NCI-H510A treated with DMSO at 0.1 percent for 48 hours (cell line): ENCODE results near the gene KIAA1217.

Experiments
- DNase-seq: peaks from one replicate; lab custom pipeline; 2025; lab: John Stamatoyannopoulos, UW

Gene KIAA1217

GRCh38 chr10:24370877-24371276, 161.9 kb downstream of the KIAA1217 start:
- DNase-seq: no peak

- DNase-seq: no peak
Observed at GRCh38 chr10:24371396-24371795, 162.5 kb downstream of the KIAA1217 start.

GRCh38 chr10:24374134-24374915, 165.4 kb downstream of the KIAA1217 start:
- no peak for DNase-seq

DNA sequence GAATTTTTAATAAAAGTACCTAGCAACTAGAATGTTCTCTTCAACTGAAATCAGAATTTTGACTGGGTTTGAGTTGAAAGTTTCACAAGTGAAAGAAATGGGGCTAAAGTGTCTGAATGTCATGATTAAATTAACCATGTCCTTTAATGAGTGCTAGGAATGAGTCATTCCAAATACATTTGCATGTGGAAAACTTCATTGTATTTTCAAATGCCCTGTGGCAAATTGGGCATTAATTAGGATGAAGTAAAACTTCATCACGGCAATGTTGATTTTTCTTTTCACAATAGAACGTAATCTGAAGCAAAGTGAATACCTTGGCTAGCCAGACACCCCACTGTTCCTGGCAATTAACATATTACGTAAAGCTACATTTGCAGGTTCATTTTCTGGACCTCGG, 166.6 kb downstream of the KIAA1217 start:
- DNase-seq: no peak

DNA sequence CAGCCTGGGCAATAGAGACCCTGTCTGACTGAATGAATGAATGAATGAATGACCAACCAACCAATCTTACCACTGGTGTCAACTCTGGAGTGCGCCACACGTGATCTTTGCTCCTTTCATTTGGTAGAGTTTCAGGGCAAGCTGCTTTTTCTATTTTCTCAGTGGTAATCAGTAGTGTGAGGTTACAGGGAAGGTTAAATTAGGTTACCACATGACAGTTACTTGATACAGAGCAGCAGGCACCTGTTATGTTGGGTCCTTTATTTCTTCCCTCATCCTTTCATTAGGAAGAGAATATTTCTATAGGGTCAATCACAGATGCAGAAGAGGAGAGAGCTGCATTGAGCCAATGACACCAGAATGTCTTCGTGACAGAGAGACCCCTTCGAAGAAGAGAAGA, 167.8 kb downstream of the KIAA1217 start:
- no peak for DNase-seq

- DNase-seq: no peak
Observed at GRCh38 chr10:24378126-24378920, 169.4 kb downstream of the KIAA1217 start.

DNA sequence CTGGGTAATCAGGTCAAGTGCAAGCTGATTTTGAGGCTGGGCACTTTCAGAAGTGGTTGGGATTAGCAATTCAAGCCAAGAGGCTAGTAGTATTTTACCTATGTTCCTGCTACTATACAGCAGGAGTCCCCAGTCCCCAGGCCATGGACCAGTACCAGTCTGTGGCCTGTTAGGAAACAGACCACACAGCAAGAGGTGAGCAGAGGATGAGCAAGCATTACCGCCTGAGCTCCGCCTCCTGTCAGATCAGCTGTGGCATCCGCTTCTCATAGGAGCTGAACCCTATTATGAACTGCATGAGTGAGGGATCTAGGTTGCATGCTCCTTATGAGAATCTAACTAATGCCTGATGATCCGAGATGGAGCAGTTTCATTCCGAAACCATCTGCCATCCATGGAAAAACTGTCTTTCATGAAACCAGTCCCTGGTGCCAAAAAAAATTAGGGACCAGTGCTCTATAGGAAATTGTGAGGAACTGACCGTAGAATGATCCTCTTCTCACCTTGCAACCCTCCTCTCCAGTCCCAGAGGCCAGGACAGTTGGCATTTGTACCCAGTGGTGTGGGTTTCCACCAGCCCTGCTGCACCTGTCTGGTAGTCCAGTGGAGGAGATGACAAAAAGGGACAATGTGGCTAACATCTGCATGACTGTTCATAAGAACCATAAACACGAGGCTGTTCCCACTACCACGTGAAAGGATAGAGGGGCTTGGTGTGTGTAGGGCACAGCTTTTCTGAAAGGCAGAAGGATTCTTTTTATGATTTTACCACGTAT, 172.5 kb downstream of the KIAA1217 start:
- no peak for DNase-seq

DNA sequence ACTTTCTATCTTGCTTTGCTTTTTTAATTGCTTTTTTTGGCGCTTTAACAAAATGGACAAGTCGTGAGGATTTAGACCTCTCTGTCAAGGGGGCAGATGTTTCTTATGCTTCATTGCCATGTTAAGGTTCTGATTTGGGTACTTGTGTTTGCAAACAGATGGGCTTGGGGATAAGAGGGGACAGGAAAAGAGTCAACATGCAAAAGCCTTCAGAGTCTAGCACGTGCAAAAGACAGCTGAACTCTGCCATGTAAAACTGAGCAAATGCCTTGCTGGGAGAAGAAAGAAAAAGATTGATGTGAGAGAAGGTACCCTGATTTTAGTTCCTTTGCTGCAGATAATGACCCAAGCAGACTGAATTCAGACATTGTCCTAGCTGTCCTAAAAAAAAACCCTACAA, 173.1 kb downstream of the KIAA1217 start:
- DNase-seq: no peak

DNA sequence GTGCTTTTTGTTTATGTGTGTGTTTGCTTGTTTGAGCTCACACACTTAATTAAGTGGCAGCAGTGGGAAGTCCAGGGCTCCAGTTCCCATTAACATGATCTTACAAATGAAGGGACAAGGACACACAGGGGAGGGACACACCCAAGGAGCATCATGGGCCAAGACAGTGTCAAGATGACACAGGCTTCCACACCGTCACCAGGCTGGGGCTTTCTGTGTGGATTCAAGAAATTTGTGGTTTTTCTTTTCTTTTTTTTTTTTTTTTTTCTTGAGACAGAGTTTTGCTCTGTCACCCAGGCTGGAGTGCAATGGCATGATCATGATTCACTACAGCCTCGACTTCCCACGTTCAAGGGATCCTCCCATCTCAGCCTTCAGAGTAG, 173.6 kb downstream of the KIAA1217 start:
- DNase-seq: no peak

DNA sequence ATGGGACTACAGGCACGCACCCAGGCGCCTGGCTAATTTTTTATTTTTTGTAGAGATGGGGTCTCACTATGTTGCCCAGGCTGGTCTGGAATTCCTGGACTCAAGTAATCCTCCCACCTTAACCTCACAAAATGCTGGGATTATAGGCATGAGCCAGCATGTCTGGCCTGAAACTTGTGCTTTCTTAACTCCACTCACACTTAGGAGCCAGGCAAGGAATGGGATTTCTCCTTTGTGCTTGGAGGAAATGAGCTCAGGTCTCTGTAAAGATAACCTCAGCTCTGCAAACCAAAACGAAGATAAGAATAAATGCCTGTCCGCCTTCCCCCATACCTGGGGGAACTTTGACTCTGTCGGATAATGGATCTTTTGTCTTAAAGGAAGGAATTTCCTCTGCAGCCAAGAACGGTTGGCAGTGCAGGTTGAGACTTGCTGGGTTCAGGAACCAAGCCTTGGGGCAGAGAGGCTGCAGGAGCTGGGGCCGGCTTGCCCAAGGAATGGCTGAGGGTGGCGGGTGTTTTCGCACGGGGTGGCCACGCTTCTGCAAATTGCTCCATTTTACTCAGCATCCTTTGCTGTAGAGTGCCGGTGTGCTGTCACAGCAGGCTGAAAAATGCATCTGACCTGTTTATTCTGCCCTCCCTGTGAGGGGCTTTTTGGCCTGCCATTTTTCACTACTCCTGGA, 174.2 kb downstream of the KIAA1217 start:
- no peak for DNase-seq

DNA sequence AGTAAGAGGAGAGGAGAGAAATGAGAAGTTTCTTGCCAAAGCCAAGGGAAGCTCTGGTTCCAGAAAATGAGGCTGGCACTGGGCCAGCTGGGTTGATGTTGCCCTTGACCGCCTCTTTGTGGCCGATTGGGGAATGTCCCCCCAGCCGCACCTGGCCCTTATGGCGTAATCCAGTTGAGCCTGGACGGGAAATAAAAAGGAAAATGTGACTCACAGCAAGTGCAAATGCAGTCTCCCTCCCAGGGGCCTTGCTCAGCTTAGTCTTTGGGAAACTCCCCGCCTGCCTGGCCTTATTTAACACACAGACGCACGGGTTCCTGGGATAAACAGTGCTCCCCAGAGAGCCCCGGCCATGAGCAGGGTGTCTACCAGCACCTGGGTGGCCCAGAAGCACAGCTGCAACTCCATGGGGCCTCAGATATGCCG, 174.8 kb downstream of the KIAA1217 start:
- DNase-seq: no peak

DNA sequence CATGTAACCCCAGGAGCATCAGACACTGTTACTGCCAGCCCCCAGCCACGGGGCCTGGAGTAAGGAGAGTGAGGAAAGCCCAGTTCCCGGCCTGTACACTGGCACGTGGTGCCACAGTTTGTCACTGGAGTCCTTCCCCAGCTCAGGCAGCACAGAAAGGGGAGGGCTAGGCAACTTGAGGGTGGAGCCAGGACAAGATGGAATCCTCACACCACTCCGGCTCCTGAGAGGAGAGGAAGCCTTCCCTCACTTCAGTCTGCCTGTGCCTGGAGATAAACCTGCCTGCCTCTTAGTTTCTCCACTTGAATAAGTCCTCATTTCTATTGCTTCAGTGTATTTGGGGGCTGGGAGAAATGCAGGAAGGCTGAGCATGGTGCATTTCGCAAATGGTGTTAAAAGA, 176.0 kb downstream of the KIAA1217 start:
- DNase-seq: no peak

- DNase-seq: no peak
Observed at GRCh38 chr10:24385776-24386175, 176.8 kb downstream of the KIAA1217 start.

GRCh38 chr10:24390146-24390700, 181.3 kb downstream of the KIAA1217 start:
- DNase-seq: no peak

GRCh38 chr10:24390746-24391145, 181.8 kb downstream of the KIAA1217 start:
- no peak for DNase-seq

GRCh38 chr10:24393201-24393600, 184.3 kb downstream of the KIAA1217 start:
- DNase-seq: no peak

- no peak for DNase-seq
Observed at GRCh38 chr10:24394461-24395190, 185.7 kb downstream of the KIAA1217 start.

- no peak for DNase-seq
Observed at GRCh38 chr10:24396396-24396795, 187.5 kb downstream of the KIAA1217 start.

DNA sequence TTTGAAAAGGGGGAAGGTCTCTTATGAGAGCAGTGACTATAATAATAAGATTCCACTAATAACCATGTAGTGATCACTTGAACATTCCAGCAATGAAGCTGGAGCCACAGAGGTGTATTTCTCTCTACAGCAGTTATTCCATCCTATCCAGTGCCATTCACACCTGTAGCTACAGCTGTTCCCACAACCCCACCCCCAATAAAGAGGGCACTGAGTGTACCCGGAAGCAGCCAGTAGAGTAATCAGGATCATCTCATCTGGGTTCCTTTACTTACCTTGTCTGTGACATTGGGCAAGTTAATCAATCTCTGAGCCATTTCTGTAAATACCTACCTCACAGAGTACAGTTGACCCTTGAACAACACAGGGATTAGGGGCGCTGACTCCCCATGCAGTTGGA, 188.7 kb downstream of the KIAA1217 start:
- DNase-seq: no peak

GRCh38 chr10:24404567-24404966, 195.6 kb downstream of the KIAA1217 start:
- DNase-seq: no peak

- DNase-seq: no peak
Observed at GRCh38 chr10:24405635-24406034, 196.7 kb downstream of the KIAA1217 start.
